Colonic mucosa (tissue), 4 donors: ENCODE results near the gene ZNF787. TPM values are rescaled to one million over a fixed set of nuclear protein-coding genes. Genes with fewer than 3 reads are reported as not detected.

Experiments
- DNase-seq: peaks from one replicate; pipeline ENCODE4 v3.0.0-alpha.2; 2020
- H3K27ac ChIP-seq: fragments of 200-600 bp; one replicate; pipeline ENCODE4 v1.8.0; 2021
- H3K27me3 ChIP-seq: fragments of 200-600 bp; one replicate; pipeline ENCODE4 v1.8.0; 2021
- H3K36me3 ChIP-seq: fragments of 200-600 bp; one replicate; pipeline ENCODE4 v1.8.0; 2021
- H3K4me1 ChIP-seq: fragments of 200-600 bp; one replicate; pipeline ENCODE4 v1.8.0; 2021; ENCODE audit warnings: mild to moderate bottlenecking
- H3K4me3 ChIP-seq: fragments of 200-600 bp; one replicate; pipeline ENCODE4 v1.8.0; 2021
- H3K9ac ChIP-seq, 2 donors: one replicate each; pipeline ENCODE4 v1.7.0; 2013; ENCODE audit warnings: control low read depth in 2 of 2, low read depth in 2 of 2, low read length in 2 of 2
- H3K9me3 ChIP-seq: fragments of 200-600 bp; one replicate; pipeline ENCODE4 v1.8.0; 2021
- CTCF ChIP-seq: fragments of 200-600 bp; IDR thresholded peaks from one replicate; pipeline ENCODE4 v1.8.0; 2022; ENCODE audit warnings: antibody characterized with exemption, mild to moderate bottlenecking
- intact Hi-C: fragments of 100-400 bp; cut with DNase I; formaldehyde crosslinking; loops from one replicate; pipeline ENCODE4 v1.14.1; 2022
- total RNA-seq, 2 donors: library from RNA; stranded (reverse); fragmentation: NEBNext Ultra II Directional in 1 of 2; extraction: Animal tissue kit (Norgen Biotek cat#: 25700) in 1 of 2; gene quantifications; one replicate each; pipeline ENCODE4 v1.2.1, GENCODE V29; 2021
- donor health status: healthy.
- donor health status: DM: no; HTN: no; CAD: no.
- donor health status: DM: no; HTN: no; CAD: no.

ZNF787 gene
- total RNA-seq, 2 donors from 2014 or later = 52.1 to 69.2 TPM

GRCh38 chr19:56119582-56119978 is 1.5 kb downstream of the ZNF787 start:
- peak; percentile 81 for DNase-seq
- H3K4me1 ChIP-seq = peaks cover 23% of the 10 kb centered on the region
- H3K27me3 ChIP-seq = no peaks in the 10 kb centered on the region
- peak overlapping the region; percentile 76 to 87 for H3K9ac ChIP-seq
- H3K4me3 ChIP-seq = peak overlapping the region; percentile 75
- intact Hi-C loops = no loop called here
- peak overlapping the region; percentile 96 for H3K27ac ChIP-seq
- no peaks in the 10 kb centered on the region for H3K36me3 ChIP-seq
- no peak for TF ChIP-seq CTCF
- H3K9me3 ChIP-seq = no peaks in the 10 kb centered on the region

GRCh38 chr19:56118666-56119581 is 2.2 kb downstream of the ZNF787 start:
- H3K9me3 ChIP-seq = no peaks in the 10 kb centered on the region
- no peak for DNase-seq
- H3K27me3 ChIP-seq = no peaks in the 10 kb centered on the region
- H3K36me3 ChIP-seq = no peaks in the 10 kb centered on the region
- TF ChIP-seq CTCF = no peak
- peak overlapping the region; percentile 46 to 76 for H3K9ac ChIP-seq
- intact Hi-C loops = no loop called here
- H3K27ac ChIP-seq = peak overlapping the region; percentile 96
- peak overlapping the region; percentile 75 for H3K4me3 ChIP-seq
- peaks cover 23% of the 10 kb centered on the region for H3K4me1 ChIP-seq

GRCh38 chr19:56117889-56118288 is 3.2 kb downstream of the ZNF787 start:
- H3K4me1 ChIP-seq = peaks cover 29% of the 10 kb centered on the region
- intact Hi-C loops = no loop called here
- no peak for DNase-seq
- H3K27me3 ChIP-seq = no peaks in the 10 kb centered on the region
- no peaks in the 10 kb centered on the region for H3K36me3 ChIP-seq
- no peak overlapping the region for H3K4me3 ChIP-seq
- TF ChIP-seq CTCF = no peak
- no peaks in the 10 kb centered on the region for H3K9me3 ChIP-seq
- H3K27ac ChIP-seq = peak overlapping the region; percentile 96
- peak overlapping the region; percentile 33 to 76 for H3K9ac ChIP-seq

- Histone ChIP-seq H3K9me3 (no peaks in the 10 kb centered on the region), H3K9ac (peak overlapping the region in 1 of 2 donors; percentile 46), H3K4me1 (peaks cover 29% of the 10 kb centered on the region), H3K4me3 (no peak overlapping the region), H3K27ac (peak overlapping the region; percentile 96), H3K27me3 (no peaks in the 10 kb centered on the region), H3K36me3 (no peaks in the 10 kb centered on the region)
- intact Hi-C loops = no loop called here
- DNase-seq = no peak
- TF ChIP-seq CTCF = no peak
Measured at GRCh38 chr19:56117376-56117884, 3.7 kb downstream of the ZNF787 start.

- intact Hi-C loops = no loop called here
- Histone ChIP-seq H3K4me1 (peaks cover 34% of the 10 kb centered on the region), H3K36me3 (no peaks in the 10 kb centered on the region), H3K27me3 (no peaks in the 10 kb centered on the region), H3K9me3 (no peaks in the 10 kb centered on the region), H3K27ac (no peak overlapping the region), H3K4me3 (no peak overlapping the region), H3K9ac (no peak overlapping the region)
- TF ChIP-seq CTCF = no peak
- DNase-seq = no peak
Measured at GRCh38 chr19:56116606-56117005, 4.5 kb downstream of the ZNF787 start.
